Epithelial cell of proximal tubule (primary cell): Measurements from ENCODE around the gene ADTRP. TPM values are rescaled to one million over a fixed set of nuclear protein-coding genes. Genes with fewer than 3 reads are reported as not detected.
A peak's percentile ranks its signal among the peaks of the same experiment; 100 is the strongest.

Source experiments
- DNase-seq: peaks from one replicate; pipeline ENCODE4 v3.0.0-alpha.2; 2011; ENCODE audit warnings: low read depth
- H3K4me3 ChIP-seq: 2 replicates; pipeline ENCODE4 v1.5.1; 2011; ENCODE audit warnings: low read depth, mild to moderate bottlenecking, low read length
- CTCF ChIP-seq: conservative IDR thresholded peaks from 2 replicates; pipeline ENCODE4 v1.5.1; 2012; ENCODE audit warnings: low read depth, mild to moderate bottlenecking, low read length
- total RNA-seq: library from RNA; depleted of rRNA; stranded (reverse); fragments of >200 nt; gene quantifications from 2 replicates; pipeline ENCODE4 v1.2.3, GENCODE V29; 2015

ADTRP gene
- 0.12 and 0.58 TPM in 2 replicates for total RNA-seq

GRCh38 chr6:11778648-11779328 is at the start of gene ADTRP:
Gene ADTRP, minus strand, starts transcription at chr6:11778803. Its CDS starts 44 bp downstream, at chr6:11778759.
- no peak within 1 kb of the TSS for H3K4me3 ChIP-seq
- no peak for DNase-seq
- TF ChIP-seq CTCF, result no peak

- no peak for TF ChIP-seq CTCF
- no peak for DNase-seq
- H3K4me3 ChIP-seq, result no peak overlapping the region
Measured at GRCh38 chr6:11826779-11827178, 48.2 kb upstream of the ADTRP start.

- H3K4me3 ChIP-seq, result no peak overlapping the region
- DNase-seq, result peak; percentile 63
- TF ChIP-seq CTCF, result no peak
Measured at GRCh38 chr6:11824986-11825385, 46.4 kb upstream of the ADTRP start.

- TF ChIP-seq CTCF, result peak; percentile 31
- H3K4me3 ChIP-seq, result no peak overlapping the region
- no peak for DNase-seq
Measured at GRCh38 chr6:11822346-11822745, 43.7 kb upstream of the ADTRP start.

DNA sequence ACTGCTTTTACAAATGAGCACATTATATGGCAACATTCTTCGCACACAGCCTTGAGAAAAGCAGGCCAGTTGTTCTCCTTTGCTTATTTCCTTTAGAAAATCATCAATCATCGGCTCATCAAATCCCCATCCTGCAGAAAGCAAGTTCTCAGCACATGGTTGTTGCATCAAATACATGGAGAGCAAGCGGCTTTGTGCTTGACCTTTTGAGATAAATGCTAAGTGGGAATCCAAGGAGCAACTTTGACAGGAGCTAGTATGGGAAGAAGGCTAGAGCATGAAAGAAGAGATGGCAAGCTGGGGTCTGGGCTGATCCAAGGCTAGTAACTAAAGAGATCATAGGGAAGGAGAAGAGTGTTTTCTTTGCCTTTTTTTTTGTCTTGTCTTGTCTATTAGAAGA is 43.2 kb upstream of the ADTRP start:
- TF ChIP-seq CTCF, result no peak
- DNase-seq, result no peak
- H3K4me3 ChIP-seq, result no peak overlapping the region

- H3K4me3 ChIP-seq, result no peak overlapping the region
- DNase-seq, result no peak
- no peak for TF ChIP-seq CTCF
Measured at GRCh38 chr6:11820821-11821220, 42.2 kb upstream of the ADTRP start.

DNA sequence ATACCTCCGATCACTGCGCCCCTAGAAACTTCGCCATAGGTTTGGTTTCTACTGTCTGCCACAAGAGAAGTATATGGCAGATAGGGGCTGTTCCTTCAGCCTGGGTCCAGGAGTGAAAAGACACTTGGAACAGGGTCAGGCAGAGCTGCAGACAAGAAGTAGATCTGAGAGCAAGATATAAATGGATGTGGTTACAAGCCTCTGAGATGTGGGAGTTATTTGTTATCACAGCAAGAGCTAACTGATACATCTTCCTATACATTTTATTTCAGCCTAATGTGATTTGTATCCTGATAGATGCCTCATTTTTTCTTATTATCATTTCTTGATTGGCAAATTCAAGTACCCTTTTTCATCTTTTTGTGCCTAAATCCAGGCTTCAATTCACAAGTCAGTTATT is 40.9 kb upstream of the ADTRP start:
- TF ChIP-seq CTCF, result no peak
- H3K4me3 ChIP-seq, result no peak overlapping the region
- no peak for DNase-seq
